GM12865 (cell line): ENCODE measurements around the gene SATB1.

Experiments used
- DNase-seq: peaks from one replicate; pipeline ENCODE4 v3.0.0; 2010; ENCODE audit warnings: low read depth
- H3K4me3 ChIP-seq: 2 replicates; pipeline ENCODE4 v1.5.1; 2011; ENCODE audit warnings: mild to moderate bottlenecking, low read depth, low read length, control low read depth
- CTCF ChIP-seq: IDR thresholded peaks from 2 replicates; pipeline ENCODE4 v1.5.1; 2011; ENCODE audit warnings: low read length, control low read depth, low read depth, inconsistent platforms; ENCODE audit not compliant: insufficient read depth; ENCODE audit errors: missing control alignments

Gene SATB1

GRCh38 chr3:18378218-18378617 lies 46.9 kb downstream of the SATB1 start:
- DNase-seq = no peak
- TF ChIP-seq CTCF = no peak
- H3K4me3 ChIP-seq = no peak overlapping the region

DNA sequence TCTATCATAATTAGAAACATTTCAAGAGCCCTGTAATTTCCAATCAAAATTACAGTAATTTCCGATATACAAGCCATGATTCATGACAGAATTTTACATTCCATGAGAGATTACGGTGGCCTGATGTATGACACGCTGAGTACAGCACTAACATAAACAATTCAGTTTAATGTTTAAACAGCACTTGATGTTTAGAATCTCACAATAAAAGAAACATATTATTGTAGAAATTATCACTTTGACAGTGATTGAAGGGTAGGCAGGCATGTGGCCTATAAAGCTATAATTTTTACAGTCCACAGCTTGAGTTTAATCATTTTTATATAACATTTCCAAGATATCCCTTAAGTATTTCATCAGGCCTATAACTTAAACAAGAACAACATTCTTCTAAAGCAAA lies 48.5 kb downstream of the SATB1 start:
- no peak for TF ChIP-seq CTCF
- H3K4me3 ChIP-seq = no peak overlapping the region
- no peak for DNase-seq

GRCh38 chr3:18372786-18373405 lies 52.2 kb downstream of the SATB1 start:
- DNase-seq = no peak
- no peak overlapping the region for H3K4me3 ChIP-seq
- no peak for TF ChIP-seq CTCF

GRCh38 chr3:18370672-18371071 lies 54.5 kb downstream of the SATB1 start:
- no peak for TF ChIP-seq CTCF
- H3K4me3 ChIP-seq = no peak overlapping the region
- no peak for DNase-seq

DNA sequence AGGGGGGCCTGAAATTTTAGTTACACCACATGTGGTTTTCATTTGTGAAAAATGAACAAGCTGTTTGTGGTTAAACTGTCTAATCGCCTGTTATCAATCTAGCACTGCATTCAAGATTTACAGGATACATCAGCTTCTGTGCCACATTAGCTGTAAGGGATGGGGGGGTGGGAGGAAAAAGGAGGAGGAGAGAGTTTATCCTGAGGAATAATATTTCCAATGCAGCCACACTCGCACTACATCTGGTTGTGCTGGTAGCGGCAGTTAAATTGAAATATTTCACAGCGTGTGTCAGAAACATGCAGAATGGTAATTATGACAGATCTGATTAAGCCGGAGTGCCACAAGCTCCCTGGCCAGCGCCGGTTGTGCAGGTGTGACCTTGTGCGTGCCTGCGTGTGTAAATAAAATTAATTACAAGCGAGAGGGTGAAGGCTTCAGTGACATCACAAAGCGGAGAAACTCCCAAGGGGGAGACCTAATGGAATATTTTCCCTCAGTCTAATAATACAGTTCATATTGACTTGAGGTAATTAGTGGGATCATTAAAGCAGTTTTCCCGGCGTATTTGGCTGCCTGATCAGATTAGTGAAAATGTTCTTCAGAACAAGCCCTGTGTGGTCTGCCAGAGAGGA lies 55.5 kb downstream of the SATB1 start:
- no peak overlapping the region for H3K4me3 ChIP-seq
- DNase-seq = no peak
- no peak for TF ChIP-seq CTCF

- DNase-seq = no peak
- TF ChIP-seq CTCF = no peak
- H3K4me3 ChIP-seq = no peak overlapping the region
Measured at GRCh38 chr3:18366258-18366657, 58.9 kb downstream of the SATB1 start.

GRCh38 chr3:18363338-18363737 lies 61.8 kb downstream of the SATB1 start:
- no peak for DNase-seq
- no peak overlapping the region for H3K4me3 ChIP-seq
- TF ChIP-seq CTCF = no peak
